GM12878 (cell line): ENCODE measurements around the gene SF3B2. TPM values are rescaled to one million over a fixed set of nuclear protein-coding genes. Genes with fewer than 3 reads are reported as not detected.

Source experiments
- ATAC-seq: fragments of 200-7000 bp; cut with Tn5 transposase; 3 replicates; pipeline ENCODE4 v1.9.1; 2020; ENCODE audit warnings: mild to moderate bottlenecking, moderate library complexity
- BruUV-seq: library from RNA; stranded (reverse); fragments of 400-500 nt; replicated peaks from 2 replicates; lab custom pipeline; 2021; lab: Mats Ljungman, UMichigan
- CTCF ChIA-PET: fragments of 300-600 bp; sonication (Branson Sonifier 250); formaldehyde crosslinking; extraction: SDS; loops from one replicate; lab custom pipeline; 2021; ENCODE audit warnings: inconsistent platforms; lab: Yijun Ruan, JAX
- POLR2A ChIA-PET: fragments of 350-600 bp; formaldehyde crosslinking; extraction: SDS; loops from one replicate; lab custom pipeline; 2021; ENCODE audit warnings: inconsistent platforms; lab: Charles Lee
- RAD21 ChIA-PET: fragments of 300-600 bp; sonication (Branson Sonifier 250); formaldehyde crosslinking; loops from one replicate; lab custom pipeline; 2023; ENCODE audit warnings: antibody characterized with exemption; ENCODE audit not compliant: unreplicated experiment; lab: Charles Lee
- SMC1A ChIA-PET: fragments of 300-600 bp; sonication (Branson Sonifier 250); formaldehyde crosslinking; loops from one replicate; lab custom pipeline; 2023; ENCODE audit not compliant: unreplicated experiment, uncharacterized antibody; lab: Charles Lee
- DNase-seq: peaks from one replicate; pipeline ENCODE4 v3.0.0-alpha.2; 2011; ENCODE audit warnings: low read depth, low spot score
- FAIRE-seq: peaks from 3 replicates; lab custom pipeline; 2011; peaks lifted over from hg19 to GRCh38; lab: Jason Lieb, UNC
- H2AFZ ChIP-seq: 2 replicates; pipeline ENCODE4 v1.6.0; 2011; ENCODE audit warnings: low read depth, low read length, control low read depth; ENCODE audit not compliant: control insufficient read depth
- H3K27ac ChIP-seq: 2 replicates; pipeline ENCODE4 v1.5.1; 2011; ENCODE audit warnings: control low read depth; ENCODE audit not compliant: control insufficient read depth, insufficient read depth
- H3K27me3 ChIP-seq, 2 experiments: replicated peaks in 1 of 2; 2 replicates each; pipeline versions ENCODE4 v1.6.0 to v1.6.1; 2011; ENCODE audit warnings: low read length in 1 of 2; ENCODE audit not compliant: control insufficient read depth in 2 of 2, insufficient read depth in 2 of 2
- H3K36me3 ChIP-seq, 2 experiments: 2 replicates each; pipeline ENCODE4 v1.5.1; 2011; ENCODE audit warnings: low read length in 1 of 2; ENCODE audit not compliant: control insufficient read depth in 2 of 2, insufficient read depth in 2 of 2
- H3K4me1 ChIP-seq: 2 replicates; pipeline ENCODE4 v1.6.1; 2011; ENCODE audit warnings: mild to moderate bottlenecking, low read length, moderate library complexity, mixed read lengths; ENCODE audit not compliant: control insufficient read depth, insufficient read depth
- H3K4me2 ChIP-seq: 2 replicates; pipeline ENCODE4 v1.6.0; 2011; ENCODE audit warnings: control low read depth; ENCODE audit not compliant: control insufficient read depth, insufficient read depth
- H3K4me3 ChIP-seq: fragments of 200-600 bp; sonication (generic); 2 replicates; pipeline ENCODE4 v1.5.1; 2016
- H3K79me2 ChIP-seq: 2 replicates; pipeline ENCODE4 v1.6.0; 2011; ENCODE audit warnings: low read length; ENCODE audit not compliant: control insufficient read depth, insufficient read depth
- H3K9ac ChIP-seq: 2 replicates; pipeline ENCODE4 v1.8.0; 2011; ENCODE audit warnings: low read length, control low read depth, mixed read lengths; ENCODE audit not compliant: control insufficient read depth, insufficient read depth
- H3K9me3 ChIP-seq: replicated peaks from 3 replicates; pipeline ENCODE4 v1.5.1; 2011; ENCODE audit warnings: mild to moderate bottlenecking, low read length; ENCODE audit not compliant: control insufficient read depth, insufficient read depth
- H4K20me1 ChIP-seq: 2 replicates; pipeline ENCODE4 v1.6.0; 2011; ENCODE audit not compliant: control insufficient read depth, insufficient read depth
- BACH1 ChIP-seq: fragments of 450-650 bp; IDR thresholded peaks from 2 replicates; pipeline ENCODE4 v1.6.1; 2017; ENCODE audit warnings: mild to moderate bottlenecking, borderline replicate concordance
- BHLHE40 ChIP-seq, 2 experiments: fragments of 450-650 bp in 1 of 2; IDR thresholded peaks; 2 replicates each; pipeline ENCODE4 v1.6.1; 2011 to 2017; ENCODE audit warnings: low read depth in 2 of 2, borderline replicate concordance in 1 of 2, improper control_type of control experiment in 1 of 2, low read length in 1 of 2, mild to moderate bottlenecking in 1 of 2
- CREM ChIP-seq: IDR thresholded peaks from 2 replicates; pipeline ENCODE4 v1.6.1; 2014; ENCODE audit warnings: antibody characterized with exemption, low read depth
- GABPA ChIP-seq: IDR thresholded peaks from 2 replicates; pipeline ENCODE4 v1.6.1; 2014; ENCODE audit warnings: antibody characterized with exemption, low read depth, mild to moderate bottlenecking, inconsistent platforms
- IKZF2 ChIP-seq, 2 experiments: fragments of 450-650 bp; IDR thresholded peaks; 2 replicates each; pipeline ENCODE4 v1.6.1; 2017; ENCODE audit warnings: mild to moderate bottlenecking in 2 of 2, moderate library complexity in 2 of 2
- NRF1 ChIP-seq: conservative IDR thresholded peaks from 2 replicates; pipeline ENCODE4 v1.6.1; 2011; ENCODE audit warnings: mild to moderate bottlenecking, low read depth, low read length, improper control_type of control experiment
- SREBF1 ChIP-seq: IDR thresholded peaks from 2 replicates; pipeline ENCODE4 v1.6.1; 2012; ENCODE audit warnings: mild to moderate bottlenecking, low read length
- ZNF24 ChIP-seq: fragments of 450-650 bp; IDR thresholded peaks from 2 replicates; pipeline ENCODE4 v1.6.1; 2017; ENCODE audit warnings: antibody characterized with exemption, mild to moderate bottlenecking
- WGBS: methylation state at CpG from one replicate; pipeline ENCODE4 v1.1.6; 2016; ENCODE audit warnings: low lambda C conversion rate; ENCODE audit not compliant: insufficient replicate concordance, insufficient coverage; ENCODE audit errors: missing lambda C conversion rate; 5-methylcytosine and 5-hydroxymethylcytosine counted together
- in situ Hi-C: fragments of 300-500 bp; cut with MboI; formaldehyde crosslinking; loops from 9 replicates; pipeline ENCODE4 v1.14.3; 2018; ENCODE audit warnings: mixed read lengths
- intact Hi-C: fragments of 100-400 bp; cut with micrococcal nuclease; formaldehyde crosslinking; loops from one replicate; pipeline ENCODE4 v1.14.2; 2022; ENCODE audit not compliant: unreplicated experiment
- polyA plus RNA-seq, 11 experiments: library from polyadenylated mRNA; depleted of rRNA in 4 of 11; unstranded in 6 of 11; stranded (reverse) in 5 of 11; fragments of >200 nt; fragmentation: Nextera tagmentation in 4 of 11; fragmentation: Illumina TruSeq in 1 of 11; extraction: Ambion mirVana in 4 of 11; extraction: Trizol in 1 of 11; gene quantifications; 1 replicate in 1 of 11; 2 replicates in 10 of 11; pipeline versions ENCODE4 v1.2.1 to v1.2.3, GENCODE V29; 2011 to 2016; ENCODE audit warnings: inconsistent platforms in 2 of 11, missing spikeins in 2 of 11, low read depth in 1 of 11
- total RNA-seq, 4 experiments: library from RNA; depleted of rRNA in 3 of 4; stranded (reverse); fragments of >200 nt in 3 of 4; fragmentation: Illumina TruSeq in 1 of 4; extraction: Trizol in 1 of 4; gene quantifications; 2 replicates each; pipeline versions ENCODE4 v1.2.1 to v1.2.3, GENCODE V29; 2013 to 2021
- TF ChIP-seq, protein P1 (sequence below): fragments of 450-650 bp; IDR thresholded peaks from 2 replicates; pipeline ENCODE4 v1.6.1; 2017; ENCODE audit warnings: mild to moderate bottlenecking, moderate library complexity
- TF ChIP-seq, protein P2 (sequence below): fragments of 450-650 bp; formaldehyde crosslinking; IDR thresholded peaks from 2 replicates; pipeline ENCODE4 v1.4.0; 2022; ENCODE audit warnings: mild to moderate bottlenecking, moderate library complexity

The SF3B2 gene
- total and polyA plus RNA-seq, 10 of the 15 experiments (the other 5 are each of a cell fraction or from before 2014, with no cell fraction given), result 56.3 to 245 (median 144) TPM

- TF ChIP-seq, protein P1, sequence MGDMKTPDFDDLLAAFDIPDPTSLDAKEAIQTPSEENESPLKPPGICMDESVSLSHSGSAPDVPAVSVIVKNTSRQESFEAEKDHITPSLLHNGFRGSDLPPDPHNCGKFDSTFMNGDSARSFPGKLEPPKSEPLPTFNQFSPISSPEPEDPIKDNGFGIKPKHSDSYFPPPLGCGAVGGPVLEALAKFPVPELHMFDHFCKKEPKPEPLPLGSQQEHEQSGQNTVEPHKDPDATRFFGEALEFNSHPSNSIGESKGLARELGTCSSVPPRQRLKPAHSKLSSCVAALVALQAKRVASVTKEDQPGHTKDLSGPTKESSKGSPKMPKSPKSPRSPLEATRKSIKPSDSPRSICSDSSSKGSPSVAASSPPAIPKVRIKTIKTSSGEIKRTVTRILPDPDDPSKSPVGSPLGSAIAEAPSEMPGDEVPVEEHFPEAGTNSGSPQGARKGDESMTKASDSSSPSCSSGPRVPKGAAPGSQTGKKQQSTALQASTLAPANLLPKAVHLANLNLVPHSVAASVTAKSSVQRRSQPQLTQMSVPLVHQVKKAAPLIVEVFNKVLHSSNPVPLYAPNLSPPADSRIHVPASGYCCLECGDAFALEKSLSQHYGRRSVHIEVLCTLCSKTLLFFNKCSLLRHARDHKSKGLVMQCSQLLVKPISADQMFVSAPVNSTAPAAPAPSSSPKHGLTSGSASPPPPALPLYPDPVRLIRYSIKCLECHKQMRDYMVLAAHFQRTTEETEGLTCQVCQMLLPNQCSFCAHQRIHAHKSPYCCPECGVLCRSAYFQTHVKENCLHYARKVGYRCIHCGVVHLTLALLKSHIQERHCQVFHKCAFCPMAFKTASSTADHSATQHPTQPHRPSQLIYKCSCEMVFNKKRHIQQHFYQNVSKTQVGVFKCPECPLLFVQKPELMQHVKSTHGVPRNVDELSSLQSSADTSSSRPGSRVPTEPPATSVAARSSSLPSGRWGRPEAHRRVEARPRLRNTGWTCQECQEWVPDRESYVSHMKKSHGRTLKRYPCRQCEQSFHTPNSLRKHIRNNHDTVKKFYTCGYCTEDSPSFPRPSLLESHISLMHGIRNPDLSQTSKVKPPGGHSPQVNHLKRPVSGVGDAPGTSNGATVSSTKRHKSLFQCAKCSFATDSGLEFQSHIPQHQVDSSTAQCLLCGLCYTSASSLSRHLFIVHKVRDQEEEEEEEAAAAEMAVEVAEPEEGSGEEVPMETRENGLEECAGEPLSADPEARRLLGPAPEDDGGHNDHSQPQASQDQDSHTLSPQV, result no peak
- TF ChIP-seq ZNF24 (no peak), IKZF2 (IDR thresholded peaks at IDR 0.05) (no peak)
Measured at GRCh38 chr11:66087148-66087908, 35.2 kb downstream of the SF3B2 start (continued).

GRCh38 chr11:66089067-66089466, 36.9 kb downstream of the SF3B2 start:
- no peak overlapping the region for H3K9ac ChIP-seq
- peaks cover 49% of the 10 kb centered on the region for H3K79me2 ChIP-seq
- H3K4me2 ChIP-seq, result no peak overlapping the region
- no peak overlapping the region for H2AFZ ChIP-seq
- ChIA-PET SMC1A (interaction anchor here (0.6 to 1.5 kb wide), 6 partner anchors 13 to 348 kb away, joined by 3 to 5 read pairs (median 4); no protein-coding TSS in a partner anchor), POLR2A (interaction anchor here (0.5 to 1.9 kb wide), 5 partner anchors 8 to 1391 kb away, joined by 3 to 9 read pairs (median 4); no protein-coding TSS in a partner anchor), CTCF (interaction anchor here (0.7 to 2.3 kb wide), 5 partner anchors 8 to 198 kb away, joined by 3 to 5 read pairs (median 4); no protein-coding TSS in a partner anchor), RAD21 (no interaction called here)
- H3K9me3 ChIP-seq, result no peaks in the 10 kb centered on the region; the same call in 2 of the 3 replicates
- in situ Hi-C loops, result no loop called here
- DNase-seq, result no peak
- peaks cover 0 to 7% of the 10 kb centered on the region in 2 experiments; a peak in 1 of 4 replicates for H3K36me3 ChIP-seq
- no TSS peak for BruUV-seq
- H3K27ac ChIP-seq, result no peak overlapping the region; the same call in 1 of the 2 replicates
- intact Hi-C loops, result no loop called here
- H3K27me3 ChIP-seq, result no peaks in the 10 kb centered on the region
- 69% methylated on average over 3 of the region's 3 CpGs for WGBS
- no peak for FAIRE-seq
- TF ChIP-seq BHLHE40 (IDR thresholded peaks at IDR 0.05; ENCODE audit: borderline replicate concordance in 1 of 2, low read depth in 2 of 2, low read length in 1 of 2) (no peak), NRF1 (no peak), SREBF1 (no peak), CREM (no peak), BACH1 (no peak), GABPA (no peak)
- TF ChIP-seq, protein P2, sequence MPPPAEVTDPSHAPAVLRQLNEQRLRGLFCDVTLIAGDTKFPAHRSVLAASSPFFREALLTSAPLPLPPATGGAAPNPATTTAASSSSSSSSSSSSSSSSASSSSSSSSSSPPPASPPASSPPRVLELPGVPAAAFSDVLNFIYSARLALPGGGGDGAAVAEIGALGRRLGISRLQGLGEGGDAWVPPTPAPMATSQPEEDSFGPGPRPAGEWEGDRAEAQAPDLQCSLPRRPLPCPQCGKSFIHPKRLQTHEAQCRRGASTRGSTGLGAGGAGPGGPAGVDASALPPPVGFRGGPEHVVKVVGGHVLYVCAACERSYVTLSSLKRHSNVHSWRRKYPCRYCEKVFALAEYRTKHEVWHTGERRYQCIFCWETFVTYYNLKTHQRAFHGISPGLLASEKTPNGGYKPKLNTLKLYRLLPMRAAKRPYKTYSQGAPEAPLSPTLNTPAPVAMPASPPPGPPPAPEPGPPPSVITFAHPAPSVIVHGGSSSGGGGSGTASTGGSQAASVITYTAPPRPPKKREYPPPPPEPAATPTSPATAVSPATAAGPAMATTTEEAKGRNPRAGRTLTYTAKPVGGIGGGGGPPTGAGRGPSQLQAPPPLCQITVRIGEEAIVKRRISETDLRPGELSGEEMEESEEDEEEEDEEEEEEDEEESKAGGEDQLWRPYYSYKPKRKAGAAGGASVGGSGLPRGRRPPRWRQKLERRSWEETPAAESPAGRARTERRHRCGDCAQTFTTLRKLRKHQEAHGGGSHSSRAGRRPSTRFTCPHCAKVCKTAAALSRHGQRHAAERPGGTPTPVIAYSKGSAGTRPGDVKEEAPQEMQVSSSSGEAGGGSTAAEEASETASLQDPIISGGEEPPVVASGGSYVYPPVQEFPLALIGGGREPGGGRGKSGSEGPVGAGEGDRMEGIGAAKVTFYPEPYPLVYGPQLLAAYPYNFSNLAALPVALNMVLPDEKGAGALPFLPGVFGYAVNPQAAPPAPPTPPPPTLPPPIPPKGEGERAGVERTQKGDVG (CRISPR knock-in tag), result no peak
- peaks cover 18% of the 10 kb centered on the region for H3K4me1 ChIP-seq
- no peak overlapping the region for H3K4me3 ChIP-seq
- ATAC-seq, result no peak
- no peaks in the 10 kb centered on the region; the same call in 1 of the 2 replicates for H4K20me1 ChIP-seq
